Activated CD8-positive, alpha-beta memory T cell treated with anti-CD3 and anti-CD28 coated beads for 36 hours (primary cell): ENCODE data around the gene STAT5B. TPM values are rescaled to one million over a fixed set of nuclear protein-coding genes. Genes with fewer than 3 reads are reported as not detected.

Experiments used
- CTCF ChIA-PET: fragments of 350-600 bp; sonication (Branson Sonifier 250); formaldehyde crosslinking; loops from one replicate; lab custom pipeline; 2021; ENCODE audit warnings: antibody characterized with exemption; lab: Charles Lee
- POLR2A ChIA-PET: fragments of 350-600 bp; sonication (Branson Sonifier 250); formaldehyde crosslinking; loops from one replicate; lab custom pipeline; 2021; ENCODE audit warnings: antibody characterized with exemption; lab: Charles Lee
- total RNA-seq, 2 experiments: library from RNA; stranded (reverse); gene quantifications; one replicate each; pipeline ENCODE4 v1.2.3, GENCODE V29; 2021

The STAT5B gene
- total RNA-seq, 2 experiments from 2014 or later: 102 to 111 TPM

- ChIA-PET POLR2A (no interaction called here), CTCF (interaction anchor here (1.4 to 1.7 kb wide), 2 partner anchors 12 to 23 kb away, joined by 4 to 5 read pairs; no protein-coding TSS in a partner anchor)
Measured at GRCh38 chr17:42199416-42200011, 76.7 kb downstream of the STAT5B start.

GRCh38 chr17:42198897-42199296 is 77.3 kb downstream of the STAT5B start:
- CTCF ChIA-PET: interaction anchor here (1.4 kb wide), 1 partner anchor 24 kb away, joined by 5 read pairs; no protein-coding TSS in a partner anchor
- POLR2A ChIA-PET: interaction anchor here (0.7 kb wide), 1 partner anchor 48 kb away, joined by 3 read pairs; no protein-coding TSS in a partner anchor

- POLR2A ChIA-PET: no interaction called here
- CTCF ChIA-PET: no interaction called here
Measured at GRCh38 chr17:42197564-42198156, 78.5 kb downstream of the STAT5B start.

- ChIA-PET CTCF (interaction anchor here (0.7 to 3.7 kb wide), 5 partner anchors 9 to 122 kb away, joined by 3 to 15 read pairs (median 5); partner anchors contain the start of genes HCRT and KCNH4), POLR2A (interaction anchor here (0.6 to 1.3 kb wide), 8 partner anchors 9 to 114 kb away, joined by 3 to 4 read pairs (median 3); partner anchors contain the start of genes HCRT and KCNH4)
Measured at GRCh38 chr17:42193969-42194899, 82.0 kb downstream of the STAT5B start, which contains the start of gene GHDC. Gene GHDC (minus strand): TSS chr17:42194494. CDS start chr17:42193581, 913 bp downstream.

- ChIA-PET POLR2A (interaction anchor here (1.0 to 1.3 kb wide), 5 partner anchors 9 to 115 kb away, joined by 3 read pairs; partner anchors contain the start of genes HCRT and KCNH4), CTCF (interaction anchor here (1.1 to 3.7 kb wide), 4 partner anchors 9 to 75 kb away, joined by 4 to 15 read pairs (median 6); partner anchors contain the start of genes HCRT and KCNH4)
Measured at GRCh38 chr17:42193216-42193968, 82.8 kb downstream of the STAT5B start.

GRCh38 chr17:42192189-42193126 is 83.7 kb downstream of the STAT5B start:
- ChIA-PET CTCF (no interaction called here), POLR2A (no interaction called here)

- POLR2A ChIA-PET: interaction anchor here (0.6 kb wide), 1 partner anchor 183 kb away, joined by 3 read pairs; no protein-coding TSS in a partner anchor
- CTCF ChIA-PET: interaction anchor here (0.6 kb wide), 1 partner anchor 194 kb away, joined by 3 read pairs; no protein-coding TSS in a partner anchor
Measured at GRCh38 chr17:42191275-42191608, 84.9 kb downstream of the STAT5B start.

GRCh38 chr17:42190491-42191274 is 85.5 kb downstream of the STAT5B start:
- CTCF ChIA-PET: interaction anchor here (0.6 to 1.6 kb wide), 3 partner anchors 9 to 195 kb away, joined by 3 to 7 read pairs (median 3); partner anchors contain the start of gene KCNH4
- POLR2A ChIA-PET: interaction anchor here (0.6 kb wide), 1 partner anchor 183 kb away, joined by 3 read pairs; no protein-coding TSS in a partner anchor

- CTCF ChIA-PET: interaction anchor here (1.6 kb wide), 1 partner anchor 8 kb away, joined by 7 read pairs; the partner anchor contains the start of gene KCNH4
- POLR2A ChIA-PET: no interaction called here
Measured at GRCh38 chr17:42189651-42189965, 86.6 kb downstream of the STAT5B start.

- POLR2A ChIA-PET: interaction anchor here (0.6 kb wide), 1 partner anchor 36 kb away, joined by 3 read pairs; no protein-coding TSS in a partner anchor
Measured at GRCh38 chr17:42188749-42189650, 87.2 kb downstream of the STAT5B start.

GRCh38 chr17:42187833-42188232 is 88.4 kb downstream of the STAT5B start:
- CTCF ChIA-PET: interaction anchor here (0.5 to 0.8 kb wide), 4 partner anchors 23 to 173 kb away, joined by 3 read pairs; no protein-coding TSS in a partner anchor
- POLR2A ChIA-PET: interaction anchor here (0.6 kb wide), 1 partner anchor 46 kb away, joined by 3 read pairs; no protein-coding TSS in a partner anchor

More at GRCh38 chr17:42188749-42189650, 87.2 kb downstream of the STAT5B start:
- CTCF ChIA-PET: interaction anchor here (0.8 to 1.6 kb wide), 2 partner anchors 8 to 172 kb away, joined by 3 to 7 read pairs; partner anchors contain the start of gene KCNH4

GRCh38 chr17:42186191-42186590 is 90.0 kb downstream of the STAT5B start:
- CTCF ChIA-PET: interaction anchor here (0.8 kb wide), 1 partner anchor 113 kb away, joined by 5 read pairs; no protein-coding TSS in a partner anchor
- POLR2A ChIA-PET: interaction anchor here (0.6 to 0.7 kb wide), 2 partner anchors 321 to 1025 kb away, joined by 4 to 8 read pairs; partner anchors contain the start of gene TMEM106A

GRCh38 chr17:42185621-42185930 is 90.6 kb downstream of the STAT5B start:
- ChIA-PET POLR2A (interaction anchor here (1.1 kb wide), 1 partner anchor 8 kb away, joined by 3 read pairs; no protein-coding TSS in a partner anchor), CTCF (interaction anchor here (0.7 to 1.8 kb wide), 2 partner anchors 8 to 62 kb away, joined by 3 to 7 read pairs; partner anchors contain the start of gene GHDC)

- ChIA-PET POLR2A (interaction anchor here (0.6 to 1.1 kb wide), 3 partner anchors 9 to 91 kb away, joined by 3 to 6 read pairs (median 3); no protein-coding TSS in a partner anchor), CTCF (interaction anchor here (0.5 to 1.8 kb wide), 9 partner anchors 9 to 221 kb away, joined by 3 to 7 read pairs (median 3); partner anchors contain the start of genes GHDC and NKIRAS2)
Measured at GRCh38 chr17:42184713-42185620, 91.2 kb downstream of the STAT5B start, which contains the start of gene HCRT. Gene HCRT (minus strand): TSS chr17:42185452. CDS start chr17:42185365, 87 bp downstream.
